H7 (cell line): ENCODE measurements around the gene CHCHD4. TPM values are rescaled to one million over a fixed set of nuclear protein-coding genes. Genes with fewer than 3 reads are reported as not detected.
A peak's percentile ranks its signal among the peaks of the same experiment; 100 is the strongest.

Experiments
- DNase-seq: peaks from one replicate; pipeline ENCODE4 v3.0.0; 2012
- H3K27me3 ChIP-seq: 2 replicates; pipeline ENCODE4 v1.6.0; 2011; ENCODE audit warnings: mild to moderate bottlenecking, low read length; ENCODE audit not compliant: control insufficient read depth, insufficient read depth
- H3K36me3 ChIP-seq: replicated peaks from 2 replicates; pipeline ENCODE4 v1.5.1; 2011; ENCODE audit warnings: low read length; ENCODE audit not compliant: control insufficient read depth, insufficient read depth
- H3K4me3 ChIP-seq: 2 replicates; pipeline ENCODE4 v1.5.1; 2011; ENCODE audit warnings: low read depth, mild to moderate bottlenecking, control low read depth, low read length, moderate library complexity; ENCODE audit not compliant: insufficient read depth
- total RNA-seq: library from RNA; depleted of rRNA; stranded (reverse); fragments of >200 nt; shearing (Covaris generic); gene quantifications from 2 replicates; pipeline ENCODE4 v1.2.3, GENCODE V29; 2014

CHCHD4 gene
- total RNA-seq, 1 experiment from 2014 or later = 53.1 TPM

GRCh38 chr3:14133876-14134275 is 9.2 kb upstream of the CHCHD4 start:
- no peak overlapping the region for H3K4me3 ChIP-seq
- DNase-seq = no peak
- H3K36me3 ChIP-seq = peaks cover 38% of the 10 kb centered on the region
- no peaks in the 10 kb centered on the region for H3K27me3 ChIP-seq

GRCh38 chr3:14133188-14133800 is 8.6 kb upstream of the CHCHD4 start:
- Histone ChIP-seq H3K36me3 (peaks cover 35% of the 10 kb centered on the region), H3K27me3 (no peaks in the 10 kb centered on the region), H3K4me3 (no peak overlapping the region)
- no peak for DNase-seq

GRCh38 chr3:14132689-14133088 is 8.0 kb upstream of the CHCHD4 start:
- H3K27me3 ChIP-seq = no peaks in the 10 kb centered on the region
- peaks cover 36% of the 10 kb centered on the region for H3K36me3 ChIP-seq
- no peak overlapping the region for H3K4me3 ChIP-seq
- no peak for DNase-seq

DNA sequence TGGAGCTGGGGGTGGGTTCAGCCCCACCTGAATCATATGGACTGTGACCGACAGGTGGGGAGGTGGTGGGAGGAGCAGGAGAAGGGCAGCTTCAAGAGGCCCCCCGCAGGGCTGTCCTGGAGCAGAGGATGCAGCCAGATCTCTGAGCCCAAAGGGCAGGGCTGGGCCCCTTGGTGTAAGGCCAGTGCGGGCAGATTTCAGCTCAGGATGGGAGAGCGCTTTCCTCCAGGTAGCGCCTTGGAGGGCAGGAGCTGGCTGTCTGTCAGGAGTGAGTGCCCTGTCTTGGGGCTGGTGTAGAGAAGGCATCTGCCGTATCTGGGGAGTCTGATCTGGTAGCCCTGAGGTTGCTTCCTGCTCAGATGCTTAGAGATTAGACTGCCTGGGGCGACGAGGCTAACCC is 7.5 kb upstream of the CHCHD4 start:
- Histone ChIP-seq H3K27me3 (no peaks in the 10 kb centered on the region), H3K36me3 (peaks cover 34% of the 10 kb centered on the region), H3K4me3 (no peak overlapping the region)
- DNase-seq = no peak

DNA sequence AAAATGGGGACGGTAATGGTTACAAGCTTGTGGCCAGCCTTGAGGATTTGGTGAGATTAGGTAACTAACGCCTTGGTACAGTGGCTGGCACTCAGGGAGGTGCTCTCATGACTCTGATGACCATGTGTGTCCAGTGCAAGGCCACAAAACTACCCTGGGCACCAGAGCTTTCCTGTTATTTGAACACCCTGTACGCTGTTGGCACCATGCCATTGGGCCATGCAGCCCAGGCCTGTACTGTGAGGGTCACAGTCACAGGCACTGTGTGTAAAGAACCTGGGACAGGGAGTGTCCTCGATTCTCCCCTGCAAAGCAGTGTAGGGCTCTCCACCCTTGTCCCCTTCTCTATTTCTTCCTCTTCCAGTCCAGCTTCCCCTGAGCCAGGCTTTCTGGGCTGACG is 6.5 kb upstream of the CHCHD4 start:
- H3K36me3 ChIP-seq = peaks cover 34% of the 10 kb centered on the region
- H3K4me3 ChIP-seq = no peak overlapping the region
- H3K27me3 ChIP-seq = no peaks in the 10 kb centered on the region
- DNase-seq = no peak

DNA sequence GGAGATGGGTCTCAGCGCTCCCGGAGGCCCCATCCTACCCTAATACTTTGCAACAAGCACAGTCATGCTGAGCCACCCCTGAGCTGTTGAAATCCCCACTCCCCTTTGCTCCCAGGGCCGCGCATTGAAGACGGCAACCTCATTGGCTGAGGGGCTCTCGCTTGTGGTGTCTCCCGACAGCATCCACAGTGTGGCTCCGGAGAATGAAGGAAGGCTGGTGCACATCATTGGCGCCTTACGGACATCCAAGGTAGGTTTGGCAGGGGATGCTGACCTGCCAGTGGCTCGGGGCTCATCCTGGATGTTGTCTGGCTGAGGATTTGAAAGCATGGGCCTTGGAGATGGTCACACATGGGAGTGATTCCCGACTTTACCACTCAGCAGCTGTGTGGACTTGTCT is 6.0 kb upstream of the CHCHD4 start:
- DNase-seq = no peak
- H3K4me3 ChIP-seq = no peak overlapping the region
- H3K27me3 ChIP-seq = no peaks in the 10 kb centered on the region
- peaks cover 34% of the 10 kb centered on the region for H3K36me3 ChIP-seq

- Histone ChIP-seq H3K36me3 (peaks cover 33% of the 10 kb centered on the region), H3K27me3 (no peaks in the 10 kb centered on the region), H3K4me3 (no peak overlapping the region)
- no peak for DNase-seq
Observed at GRCh38 chr3:14130230-14130629, 5.6 kb upstream of the CHCHD4 start.

- Histone ChIP-seq H3K4me3 (no peak overlapping the region), H3K36me3 (peaks cover 25% of the 10 kb centered on the region), H3K27me3 (no peaks in the 10 kb centered on the region)
- no peak for DNase-seq
Observed at GRCh38 chr3:14129296-14129695, 4.6 kb upstream of the CHCHD4 start.

GRCh38 chr3:14128724-14129123 is 4.1 kb upstream of the CHCHD4 start:
- no peak for DNase-seq
- no peaks in the 10 kb centered on the region for H3K27me3 ChIP-seq
- H3K4me3 ChIP-seq = no peak overlapping the region
- peaks cover 22% of the 10 kb centered on the region for H3K36me3 ChIP-seq

GRCh38 chr3:14127516-14128161 is 3.0 kb upstream of the CHCHD4 start:
- Histone ChIP-seq H3K27me3 (no peaks in the 10 kb centered on the region), H3K36me3 (peaks cover 17% of the 10 kb centered on the region), H3K4me3 (no peak overlapping the region)
- no peak for DNase-seq

- H3K27me3 ChIP-seq = no peaks in the 10 kb centered on the region
- no peak overlapping the region for H3K4me3 ChIP-seq
- no peak for DNase-seq
- peaks cover 13% of the 10 kb centered on the region for H3K36me3 ChIP-seq
Observed at GRCh38 chr3:14126887-14127505, 2.3 kb upstream of the CHCHD4 start.

DNA sequence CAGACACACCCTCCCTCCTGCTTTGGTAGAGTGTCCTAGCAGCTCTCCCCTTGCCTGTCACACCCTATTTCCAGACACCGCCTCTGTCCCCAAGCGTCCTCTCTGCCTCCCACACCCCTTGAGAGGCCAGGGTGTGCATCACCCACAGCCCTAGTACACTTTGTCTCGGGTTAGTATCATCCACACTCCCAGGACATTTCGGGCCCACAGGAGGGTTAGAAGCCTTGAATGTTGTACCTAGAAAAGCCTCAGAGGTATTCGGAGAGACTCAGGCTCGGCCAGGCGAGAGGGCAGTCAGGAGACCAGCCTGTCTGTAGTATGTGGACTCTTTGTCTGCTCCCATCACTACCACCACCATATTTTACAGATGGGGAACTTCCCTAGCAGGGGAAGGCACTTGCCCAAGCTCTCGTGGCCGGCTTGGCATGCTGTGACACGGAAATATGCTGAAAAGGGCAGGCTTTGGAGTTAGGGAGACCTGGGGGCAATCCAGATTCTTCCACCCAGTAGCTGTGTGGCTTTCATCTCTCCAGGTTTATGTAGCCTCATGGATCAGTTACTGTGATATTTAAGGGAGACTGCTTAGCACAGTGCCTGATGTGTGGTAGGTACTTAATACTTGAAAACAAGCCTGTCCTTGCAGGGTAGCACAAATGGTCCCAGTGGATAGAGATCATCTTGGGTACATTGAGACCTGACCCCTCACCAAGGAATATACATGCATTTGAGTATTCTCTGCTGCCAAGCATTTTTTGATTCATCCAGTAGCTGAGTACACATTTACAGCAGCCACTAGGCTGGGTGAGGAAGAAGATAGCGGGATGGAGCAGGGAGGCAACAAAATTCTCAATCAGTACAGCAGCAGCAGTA is 1.6 kb upstream of the CHCHD4 start:
- no peak for DNase-seq
- Histone ChIP-seq H3K4me3 (peak overlapping the region; percentile 98), H3K36me3 (peaks cover 11% of the 10 kb centered on the region), H3K27me3 (no peaks in the 10 kb centered on the region)

DNA sequence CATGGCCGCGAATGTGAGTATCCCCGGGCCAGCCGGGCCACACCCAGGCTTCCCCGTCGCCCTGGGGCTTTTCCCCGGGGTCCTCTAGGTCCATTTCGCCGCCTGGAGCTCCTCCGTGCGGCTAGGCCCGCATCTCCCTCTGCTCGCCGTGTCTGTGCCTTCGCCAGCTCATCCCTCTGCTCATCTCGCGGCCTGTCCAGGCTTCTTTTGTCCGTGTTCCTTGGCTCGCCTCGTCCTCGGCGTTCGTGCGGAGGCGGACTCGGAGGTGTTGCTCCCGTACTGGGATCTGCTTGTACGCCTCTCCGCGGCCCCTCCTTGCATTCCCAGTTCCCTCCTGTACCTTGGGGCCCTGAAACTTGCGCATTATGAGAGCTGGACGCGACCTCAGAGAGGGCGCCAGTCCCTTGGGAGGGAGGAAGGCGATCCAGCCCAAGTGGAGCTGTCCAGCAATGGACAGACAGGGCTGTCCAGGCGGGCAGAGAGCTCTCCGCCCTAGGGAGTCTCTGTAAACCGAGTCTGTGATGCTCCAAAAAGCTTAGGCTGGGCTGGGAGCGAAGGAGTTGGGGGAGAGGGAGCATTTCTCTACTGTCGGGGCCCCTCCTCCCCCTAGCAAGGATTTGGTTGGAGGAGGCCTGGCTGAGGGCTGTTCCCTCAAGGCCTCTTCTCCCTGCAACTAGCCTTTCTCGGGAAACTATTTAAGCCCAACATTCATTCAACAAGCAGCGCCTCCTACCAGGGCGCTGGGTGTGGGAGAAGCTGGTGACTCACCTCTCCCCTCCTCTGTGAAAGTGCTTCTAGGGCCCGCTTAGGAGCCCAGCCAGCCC is 735 bp upstream of the CHCHD4 start:
- peak; percentile 74 for DNase-seq
- H3K4me3 ChIP-seq = peak overlapping the region; percentile 98

GRCh38 chr3:14124223-14124614 is 451 bp downstream of the CHCHD4 start:
- Histone ChIP-seq H3K27me3 (no peaks in the 10 kb centered on the region), H3K36me3 (peaks cover 3% of the 10 kb centered on the region; the same call in 1 of the 2 replicates), H3K4me3 (peak overlapping the region; percentile 78)
- DNase-seq = peak; percentile 74

More for the DNA sequence above, 735 bp upstream of the CHCHD4 start:
- Histone ChIP-seq H3K36me3 (peaks cover 3% of the 10 kb centered on the region), H3K27me3 (no peaks in the 10 kb centered on the region)
